Activated CD4-positive, alpha-beta T cell treated with anti-CD3 and anti-CD28 coated beads, Interleukin-2, amount 50 U/mL, for 24 hours (primary cell): ENCODE data around the gene HAO1.
"Not testable (repeated sequence)": the region's sequence is repeated elsewhere in the genome, so short reads cannot be mapped to it uniquely, and the experiment has no call there.

Experiments used
- DNase-seq, 2 donors: peaks; one replicate each; pipeline ENCODE4 v3.0.0-alpha.2; 2020; ENCODE audit warnings: low read depth in 1 of 2, low spot score in 1 of 2

HAO1 gene

GRCh38 chr20:7940341-7940740, at the start of gene HAO1:
TSS of gene HAO1 (minus strand) at chr20:7940458. CDS start at chr20:7940422, 36 bp downstream.
- no peak for DNase-seq

GRCh38 chr20:7989379-7989778, 49.1 kb upstream of the HAO1 start:
- DNase-seq: no peak

- no peak for DNase-seq
Measured at GRCh38 chr20:7985916-7986315, 45.7 kb upstream of the HAO1 start.

- DNase-seq: no peak
Measured at GRCh38 chr20:7984192-7984591, 43.9 kb upstream of the HAO1 start.

DNA sequence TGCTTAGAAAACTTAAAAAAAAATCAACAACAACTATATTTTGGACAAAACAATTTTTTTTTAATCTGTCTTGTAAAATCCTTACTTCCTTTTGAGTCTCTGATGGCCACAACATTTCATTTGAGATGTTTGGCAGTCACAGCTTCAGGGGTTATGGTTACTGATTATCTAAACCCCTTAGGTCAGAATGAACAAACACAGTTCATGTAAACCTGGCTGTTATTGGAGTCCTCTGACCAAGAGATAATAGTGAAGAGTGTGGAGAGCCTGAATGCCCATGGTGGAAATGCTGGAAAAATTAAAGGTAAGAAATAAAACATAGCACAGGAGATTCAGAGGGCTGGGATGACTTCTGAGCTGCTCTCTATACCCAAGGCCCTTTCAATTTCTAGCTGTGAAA, 41.1 kb upstream of the HAO1 start:
- DNase-seq: no peak

- no peak for DNase-seq
Measured at GRCh38 chr20:7980332-7981046, 40.2 kb upstream of the HAO1 start.

GRCh38 chr20:7977709-7978108, 37.5 kb upstream of the HAO1 start:
- no peak for DNase-seq

- DNase-seq: no peak
Measured at GRCh38 chr20:7975851-7976414, 35.7 kb upstream of the HAO1 start.

GRCh38 chr20:7974785-7975435, 34.7 kb upstream of the HAO1 start:
- DNase-seq: no peak

DNA sequence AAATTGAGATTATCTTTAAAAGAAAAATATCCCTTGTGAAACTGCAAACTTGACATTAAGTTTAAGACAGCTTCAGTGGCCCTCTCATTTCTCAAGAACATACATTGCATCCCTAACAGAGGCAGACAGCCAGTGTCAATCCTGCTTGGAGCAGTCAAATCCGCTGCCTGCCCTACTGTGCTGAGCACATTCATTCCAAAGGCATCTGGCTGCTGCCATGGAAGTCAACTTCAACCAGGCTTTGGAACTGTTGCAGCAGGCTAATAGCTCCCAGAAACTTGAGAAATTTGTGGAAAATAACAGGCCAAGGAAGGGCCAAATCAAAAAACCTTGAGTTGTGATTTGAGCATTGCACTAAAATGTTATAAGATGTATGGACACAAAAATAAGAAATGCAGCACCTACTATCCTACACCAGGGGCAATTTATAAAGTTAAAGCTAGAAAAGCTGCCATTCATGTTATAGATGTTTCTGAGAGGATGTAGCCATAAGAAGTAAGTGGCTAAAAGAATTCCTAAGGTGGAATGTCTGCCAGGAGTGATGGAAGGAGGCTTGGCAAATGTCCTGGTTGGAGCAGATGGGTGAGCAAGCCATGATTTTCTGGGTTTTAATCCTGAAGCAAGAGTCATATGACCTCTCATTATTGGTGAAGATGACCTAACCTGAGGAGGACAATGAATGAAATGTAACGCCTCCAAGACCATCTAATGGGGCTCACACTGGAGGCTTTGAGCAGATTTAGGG, 31.4 kb upstream of the HAO1 start:
- no peak for DNase-seq

GRCh38 chr20:7967199-7967844, 27.1 kb upstream of the HAO1 start:
- DNase-seq: no peak

DNA sequence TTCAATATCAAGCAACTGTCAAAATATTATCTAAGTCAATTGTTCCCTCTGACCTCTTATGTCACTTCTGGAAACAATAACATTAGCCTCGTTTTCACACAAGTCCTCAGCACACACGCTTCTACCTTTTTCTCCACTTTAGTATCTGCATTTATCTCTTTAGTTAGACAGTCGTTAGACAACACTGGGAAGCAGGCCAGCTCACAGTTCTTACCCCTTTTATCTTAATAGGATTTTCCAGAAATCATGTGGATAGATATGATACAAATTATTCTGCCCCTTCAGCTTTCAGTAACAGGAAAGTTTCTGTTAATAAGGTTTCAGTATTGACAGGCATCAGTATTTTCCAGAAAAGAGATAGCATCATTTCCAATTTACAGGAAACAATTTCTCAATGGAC, 25.9 kb upstream of the HAO1 start:
- no peak for DNase-seq

GRCh38 chr20:7959484-7959883, 19.2 kb upstream of the HAO1 start:
- no peak for DNase-seq

DNA sequence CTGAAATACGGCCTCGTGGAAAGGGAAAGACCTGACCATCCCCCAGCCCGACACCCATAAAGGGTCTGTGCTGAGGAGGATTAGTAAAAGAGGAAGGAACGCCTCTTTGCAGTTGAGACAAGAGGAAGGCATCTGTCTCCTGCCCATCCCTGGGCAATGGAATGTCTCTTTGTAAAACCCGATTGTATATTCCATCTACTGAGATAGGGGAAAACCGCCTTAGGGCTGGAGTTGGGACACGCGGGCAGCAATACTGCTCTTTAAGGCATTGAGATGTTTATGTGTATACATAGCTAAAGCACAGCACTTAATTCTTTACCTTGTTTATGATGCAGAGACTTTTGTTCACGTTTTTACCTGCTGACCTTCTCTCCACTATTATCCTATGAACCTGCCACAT, 16.3 kb upstream of the HAO1 start:
- not testable (repeated sequence) for DNase-seq

DNA sequence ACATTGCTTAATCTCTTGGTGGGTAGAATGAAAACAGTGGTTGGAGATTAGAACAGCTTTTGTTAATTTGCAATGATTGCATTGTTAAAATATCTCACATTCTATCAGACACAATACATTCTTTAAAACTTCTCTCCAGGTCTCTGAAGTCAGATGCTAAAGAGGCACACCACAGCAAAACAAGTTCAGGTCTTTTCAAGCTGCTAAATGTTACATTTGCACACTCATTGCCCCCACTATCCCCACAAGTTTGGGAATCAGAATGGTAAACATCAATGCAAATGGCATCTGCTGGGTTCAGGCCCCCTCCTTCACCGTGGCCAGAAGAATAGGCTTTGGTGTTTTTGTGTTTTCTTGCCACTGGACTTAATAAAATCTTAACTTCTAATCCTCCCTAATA, 10.1 kb upstream of the HAO1 start:
- no peak for DNase-seq

GRCh38 chr20:7943891-7944290, 3.6 kb upstream of the HAO1 start:
- no peak for DNase-seq

GRCh38 chr20:7939663-7940062, 595 bp downstream of the HAO1 start:
- no peak for DNase-seq

DNA sequence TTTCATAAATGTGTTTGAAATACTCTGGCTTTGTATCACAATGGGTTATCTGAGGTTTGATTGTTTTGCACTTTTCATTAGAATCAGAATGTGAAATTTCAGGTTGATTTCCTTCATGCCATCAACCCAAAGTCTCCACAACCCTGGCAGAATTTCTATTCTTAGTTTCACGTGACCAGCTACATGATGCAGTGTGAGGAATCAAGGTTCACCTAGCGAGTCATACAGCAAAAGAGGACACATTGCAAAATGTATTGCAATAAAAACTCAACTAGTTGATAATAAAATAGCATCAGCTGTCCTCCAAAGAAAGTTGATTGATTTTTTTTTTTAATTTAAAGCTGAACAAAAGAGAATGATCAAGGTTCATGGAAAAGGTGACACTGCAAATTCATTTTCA, 2.2 kb downstream of the HAO1 start:
- no peak for DNase-seq

GRCh38 chr20:7937328-7937727, 2.9 kb downstream of the HAO1 start:
- DNase-seq: no peak

- DNase-seq: no peak
Measured at GRCh38 chr20:7935027-7935551, 5.2 kb downstream of the HAO1 start.

- DNase-seq: no peak
Measured at GRCh38 chr20:7933346-7933745, 6.9 kb downstream of the HAO1 start.
